DOHH2 (cell line): Measurements from ENCODE around the gene KAT2B.

ENCODE experiments used
- EZH2phosphoT487 ChIP-seq: fragments of 200-600 bp; sonication (generic); IDR thresholded peaks from 2 replicates; pipeline ENCODE4 v1.6.1; 2017; ENCODE audit warnings: borderline replicate concordance, mild to moderate bottlenecking, antibody characterized with exemption, low read length, moderate library complexity, mixed read lengths
- TF ChIP-seq, protein P1 (sequence below): fragments of 200-600 bp; sonication (generic); IDR thresholded peaks from one replicate; pipeline ENCODE4 v1.5.1; 2014; ENCODE audit warnings: antibody characterized with exemption, mild to moderate bottlenecking, low read depth, low read length; ENCODE audit not compliant: poor library complexity, severe bottlenecking

DNA sequence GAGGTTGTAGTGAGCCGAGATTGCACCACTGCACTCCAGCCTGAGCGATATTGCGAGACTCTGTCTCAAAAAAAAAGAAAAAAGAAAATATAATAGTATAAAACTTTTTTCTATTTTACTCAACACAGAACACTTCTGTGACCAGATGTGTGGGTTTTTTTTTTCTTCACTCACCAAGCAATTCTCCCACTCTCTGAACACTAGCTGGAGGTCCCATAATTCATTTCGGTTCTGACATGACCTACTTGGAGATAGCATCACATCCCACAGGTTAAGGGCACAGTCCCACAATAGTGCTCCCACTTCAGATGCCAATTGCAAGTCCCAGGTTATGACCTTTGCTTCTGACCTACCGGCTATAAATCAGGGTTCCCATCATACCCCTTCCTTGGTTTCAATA, 35.0 kb downstream of the KAT2B start:
- TF ChIP-seq, protein P1, sequence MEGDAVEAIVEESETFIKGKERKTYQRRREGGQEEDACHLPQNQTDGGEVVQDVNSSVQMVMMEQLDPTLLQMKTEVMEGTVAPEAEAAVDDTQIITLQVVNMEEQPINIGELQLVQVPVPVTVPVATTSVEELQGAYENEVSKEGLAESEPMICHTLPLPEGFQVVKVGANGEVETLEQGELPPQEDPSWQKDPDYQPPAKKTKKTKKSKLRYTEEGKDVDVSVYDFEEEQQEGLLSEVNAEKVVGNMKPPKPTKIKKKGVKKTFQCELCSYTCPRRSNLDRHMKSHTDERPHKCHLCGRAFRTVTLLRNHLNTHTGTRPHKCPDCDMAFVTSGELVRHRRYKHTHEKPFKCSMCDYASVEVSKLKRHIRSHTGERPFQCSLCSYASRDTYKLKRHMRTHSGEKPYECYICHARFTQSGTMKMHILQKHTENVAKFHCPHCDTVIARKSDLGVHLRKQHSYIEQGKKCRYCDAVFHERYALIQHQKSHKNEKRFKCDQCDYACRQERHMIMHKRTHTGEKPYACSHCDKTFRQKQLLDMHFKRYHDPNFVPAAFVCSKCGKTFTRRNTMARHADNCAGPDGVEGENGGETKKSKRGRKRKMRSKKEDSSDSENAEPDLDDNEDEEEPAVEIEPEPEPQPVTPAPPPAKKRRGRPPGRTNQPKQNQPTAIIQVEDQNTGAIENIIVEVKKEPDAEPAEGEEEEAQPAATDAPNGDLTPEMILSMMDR: no peak
- no peak for TF ChIP-seq EZH2phosphoT487
